DND-41 (cell line): ENCODE measurements around the gene PLXNC1.

Experiments
- CTCF ChIP-seq: IDR thresholded peaks from 2 replicates; pipeline ENCODE4 v1.5.1; 2012; ENCODE audit warnings: borderline replicate concordance, low read length, moderate library complexity, mild to moderate bottlenecking; ENCODE audit not compliant: poor library complexity, severe bottlenecking; ENCODE audit errors: extremely low read depth
- EZH2 ChIP-seq: IDR thresholded peaks from 3 replicates; pipeline ENCODE4 v1.6.1; 2012; ENCODE audit warnings: borderline replicate concordance, low read depth, mild to moderate bottlenecking, moderate library complexity, low read length, inconsistent platforms; ENCODE audit not compliant: severe bottlenecking

DNA sequence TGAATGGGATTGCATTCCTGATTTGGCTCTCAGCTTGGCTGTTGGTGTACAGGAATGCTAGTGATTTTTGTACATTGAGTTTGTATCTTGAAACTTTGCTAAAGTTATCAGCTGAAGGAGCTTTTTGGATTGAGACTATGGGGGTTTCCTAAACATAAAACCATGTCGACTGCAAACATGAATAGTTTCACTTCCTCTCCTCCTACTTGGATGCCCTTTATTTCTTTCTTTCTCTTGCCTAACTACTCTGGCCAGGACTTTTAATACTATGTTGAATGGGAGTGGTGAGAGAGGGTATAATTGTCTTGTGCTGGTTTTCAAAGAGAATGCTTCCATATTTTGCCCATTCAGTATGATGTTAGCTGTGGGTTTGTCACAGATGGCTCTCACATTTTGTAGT, 169.8 kb downstream of the PLXNC1 start:
- no peak for TF ChIP-seq CTCF
- no peak for TF ChIP-seq EZH2
